Measurements from ENCODE around the gene DGKB.

DNA sequence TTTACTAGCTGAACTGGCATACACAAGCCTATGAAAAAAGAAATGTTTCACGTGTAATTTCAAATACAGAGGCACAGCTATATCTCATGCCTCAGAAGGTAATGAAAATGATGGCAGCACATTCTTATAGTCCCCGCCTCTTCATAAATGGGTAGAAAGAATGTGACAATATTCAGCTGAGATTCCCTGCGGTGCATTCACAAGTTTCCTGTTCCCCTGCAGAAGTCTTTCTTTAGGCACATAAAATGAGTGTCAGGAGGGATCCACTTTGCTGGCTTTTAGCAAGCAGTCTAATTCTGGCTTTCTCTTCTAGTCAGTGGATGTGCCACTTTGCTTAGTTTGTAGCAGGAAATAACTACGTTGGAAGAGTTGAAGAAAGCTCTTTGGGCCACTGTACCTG lies 56.1 kb downstream of the DGKB start:
- TF ChIP-seq, protein P1, sequence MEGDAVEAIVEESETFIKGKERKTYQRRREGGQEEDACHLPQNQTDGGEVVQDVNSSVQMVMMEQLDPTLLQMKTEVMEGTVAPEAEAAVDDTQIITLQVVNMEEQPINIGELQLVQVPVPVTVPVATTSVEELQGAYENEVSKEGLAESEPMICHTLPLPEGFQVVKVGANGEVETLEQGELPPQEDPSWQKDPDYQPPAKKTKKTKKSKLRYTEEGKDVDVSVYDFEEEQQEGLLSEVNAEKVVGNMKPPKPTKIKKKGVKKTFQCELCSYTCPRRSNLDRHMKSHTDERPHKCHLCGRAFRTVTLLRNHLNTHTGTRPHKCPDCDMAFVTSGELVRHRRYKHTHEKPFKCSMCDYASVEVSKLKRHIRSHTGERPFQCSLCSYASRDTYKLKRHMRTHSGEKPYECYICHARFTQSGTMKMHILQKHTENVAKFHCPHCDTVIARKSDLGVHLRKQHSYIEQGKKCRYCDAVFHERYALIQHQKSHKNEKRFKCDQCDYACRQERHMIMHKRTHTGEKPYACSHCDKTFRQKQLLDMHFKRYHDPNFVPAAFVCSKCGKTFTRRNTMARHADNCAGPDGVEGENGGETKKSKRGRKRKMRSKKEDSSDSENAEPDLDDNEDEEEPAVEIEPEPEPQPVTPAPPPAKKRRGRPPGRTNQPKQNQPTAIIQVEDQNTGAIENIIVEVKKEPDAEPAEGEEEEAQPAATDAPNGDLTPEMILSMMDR (IDR thresholded peaks at IDR 0.05) = no peak
- no peak for TF ChIP-seq EZH2phosphoT487 (IDR thresholded peaks at IDR 0.05)
